HG03521 (cell line): Measurements from ENCODE around the gene ERGIC1.
"Not testable (repeated sequence)": the region's sequence is repeated elsewhere in the genome, so short reads cannot be mapped to it uniquely, and the experiment has no call there.

Source experiments
- ATAC-seq: cut with Tn5 transposase; IDR thresholded peaks from one replicate; pipeline ENCODE4 v1.9.1; 2021; ENCODE audit warnings: mild to moderate bottlenecking, moderate library complexity; ENCODE audit not compliant: unreplicated experiment

Gene ERGIC1

GRCh38 chr5:172833686-172834414 is at the start of gene ERGIC1:
TSS of gene ERGIC1 (plus strand) at chr5:172834251. CDS start at chr5:172834414, 163 bp downstream.
- peak; percentile 75 for ATAC-seq

GRCh38 chr5:172785429-172786088 is 48.5 kb upstream of the ERGIC1 start:
- ATAC-seq, result no peak

GRCh38 chr5:172786736-172787462 is 47.2 kb upstream of the ERGIC1 start:
- no peak for ATAC-seq

GRCh38 chr5:172787538-172787937 is 46.5 kb upstream of the ERGIC1 start:
- not testable (repeated sequence) for ATAC-seq

- no peak for ATAC-seq
Observed at GRCh38 chr5:172788771-172789686, 45.0 kb upstream of the ERGIC1 start.

GRCh38 chr5:172789687-172790495 is 44.2 kb upstream of the ERGIC1 start:
- ATAC-seq, result no peak

GRCh38 chr5:172790496-172790889 is 43.6 kb upstream of the ERGIC1 start:
- no peak for ATAC-seq

GRCh38 chr5:172791286-172791685 is 42.8 kb upstream of the ERGIC1 start:
- no peak for ATAC-seq

GRCh38 chr5:172791726-172792445 is 42.2 kb upstream of the ERGIC1 start:
- ATAC-seq, result no peak

- no peak for ATAC-seq
Observed at GRCh38 chr5:172792701-172793570, 41.1 kb upstream of the ERGIC1 start.

GRCh38 chr5:172793577-172794488 is 40.2 kb upstream of the ERGIC1 start:
- no peak for ATAC-seq

GRCh38 chr5:172795318-172795977 is 38.6 kb upstream of the ERGIC1 start:
- ATAC-seq, result no peak

GRCh38 chr5:172796306-172796705 is 37.7 kb upstream of the ERGIC1 start:
- no peak for ATAC-seq

- ATAC-seq, result no peak
Observed at GRCh38 chr5:172797771-172798191, 36.3 kb upstream of the ERGIC1 start.

GRCh38 chr5:172798422-172799215 is 35.4 kb upstream of the ERGIC1 start:
- ATAC-seq, result no peak

- ATAC-seq, result no peak
Observed at GRCh38 chr5:172799416-172799815, 34.6 kb upstream of the ERGIC1 start.
